Testis (tissue), 3 donors: ENCODE measurements around the gene OTC. TPM values are rescaled to one million over a fixed set of nuclear protein-coding genes. Genes with fewer than 3 reads are reported as not detected.

Experiments used
- DNase-seq: peaks from one replicate; pipeline ENCODE4 v3.0.0-alpha.2; 2019
- H3K27ac ChIP-seq, 2 donors: fragments of 200-600 bp; sonication (generic); one replicate each; pipeline ENCODE4 v1.5.1; 2019
- H3K27me3 ChIP-seq: fragments of 200-600 bp; sonication (generic); one replicate; pipeline ENCODE4 v1.5.1; 2019
- H3K36me3 ChIP-seq: fragments of 200-600 bp; sonication (generic); one replicate; pipeline ENCODE4 v1.5.1; 2017; ENCODE audit warnings: low read depth; ENCODE audit errors: missing control alignments
- H3K4me1 ChIP-seq: fragments of 200-600 bp; sonication (generic); one replicate; pipeline ENCODE4 v1.5.1; 2019
- H3K4me3 ChIP-seq, 2 donors: fragments of 200-600 bp; sonication (generic); one replicate each; pipeline ENCODE4 v1.5.1; 2017 to 2019
- H3K9me3 ChIP-seq: fragments of 200-600 bp; sonication (generic); one replicate; pipeline ENCODE4 v1.5.1; 2017
- POLR2A ChIP-seq: fragments of 450-650 bp; IDR thresholded peaks from one replicate; pipeline ENCODE4 v1.6.1; 2017; ENCODE audit warnings: antibody characterized with exemption, mild to moderate bottlenecking, moderate library complexity
- WGBS, 2 donors: methylation state at CpG; one replicate each; pipeline ENCODE4 v1.1.5; 2018; 5-methylcytosine and 5-hydroxymethylcytosine counted together
- intact Hi-C: fragments of 100-400 bp; cut with DNase I; formaldehyde crosslinking; loops from one replicate; pipeline ENCODE4 v1.15.1; 2023; ENCODE audit warnings: low total_unique reads
- polyA plus RNA-seq: library from polyadenylated mRNA; stranded (reverse); fragments of 350-450 nt; fragmentation: Illumina TruSeq; extraction: RNeasy Lipid Tissue Mini Kit (QIAGEN cat#74804); gene quantifications from one replicate; pipeline ENCODE4 v1.2.3, GENCODE V29; 2014; ENCODE audit warnings: low read depth, low replicate concordance; ENCODE audit not compliant: insufficient read depth
- total RNA-seq, 2 donors: library from RNA; depleted of rRNA; stranded (reverse); fragments of >200 nt; gene quantifications; one replicate each; pipeline ENCODE4 v1.2.3, GENCODE V29; 2016
- TF ChIP-seq, protein P1 (sequence below), 3 experiments: fragments of 450-650 bp in 2 of 3; fragments of 200-600 bp in 1 of 3; sonication (generic) in 1 of 3; IDR thresholded peaks; one replicate each; pipeline ENCODE4 v1.5.1; 2016 to 2019; ENCODE audit warnings: antibody characterized with exemption in 3 of 3, mild to moderate bottlenecking in 2 of 3, moderate library complexity in 1 of 3

Gene OTC
- total and polyA plus RNA-seq, 3 donors from 2014 or later = 0.39 to 0.68 (median 0.55) TPM

- 78 to 79% methylated on average over 2 of the region's 2 CpGs for WGBS, 2 donors
- intact Hi-C loops = no loop called here
- Histone ChIP-seq H3K4me3 (no peak overlapping the region), H3K27me3 (no peaks in the 10 kb centered on the region), H3K4me1 (no peaks in the 10 kb centered on the region), H3K36me3 (no peaks in the 10 kb centered on the region), H3K9me3 (no peaks in the 10 kb centered on the region), H3K27ac (no peak overlapping the region)
- no peak for TF ChIP-seq POLR2A
- DNase-seq = no peak
Measured at GRCh38 chrX:38347136-38347535, 5.3 kb upstream of the OTC start.

- TF ChIP-seq, protein P1, sequence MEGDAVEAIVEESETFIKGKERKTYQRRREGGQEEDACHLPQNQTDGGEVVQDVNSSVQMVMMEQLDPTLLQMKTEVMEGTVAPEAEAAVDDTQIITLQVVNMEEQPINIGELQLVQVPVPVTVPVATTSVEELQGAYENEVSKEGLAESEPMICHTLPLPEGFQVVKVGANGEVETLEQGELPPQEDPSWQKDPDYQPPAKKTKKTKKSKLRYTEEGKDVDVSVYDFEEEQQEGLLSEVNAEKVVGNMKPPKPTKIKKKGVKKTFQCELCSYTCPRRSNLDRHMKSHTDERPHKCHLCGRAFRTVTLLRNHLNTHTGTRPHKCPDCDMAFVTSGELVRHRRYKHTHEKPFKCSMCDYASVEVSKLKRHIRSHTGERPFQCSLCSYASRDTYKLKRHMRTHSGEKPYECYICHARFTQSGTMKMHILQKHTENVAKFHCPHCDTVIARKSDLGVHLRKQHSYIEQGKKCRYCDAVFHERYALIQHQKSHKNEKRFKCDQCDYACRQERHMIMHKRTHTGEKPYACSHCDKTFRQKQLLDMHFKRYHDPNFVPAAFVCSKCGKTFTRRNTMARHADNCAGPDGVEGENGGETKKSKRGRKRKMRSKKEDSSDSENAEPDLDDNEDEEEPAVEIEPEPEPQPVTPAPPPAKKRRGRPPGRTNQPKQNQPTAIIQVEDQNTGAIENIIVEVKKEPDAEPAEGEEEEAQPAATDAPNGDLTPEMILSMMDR (IDR thresholded peaks at IDR 0.05) = no peak
- TF ChIP-seq POLR2A = no peak
- no peaks in the 10 kb centered on the region for H3K4me1 ChIP-seq
- H3K36me3 ChIP-seq = no peaks in the 10 kb centered on the region
- H3K27me3 ChIP-seq = no peaks in the 10 kb centered on the region
- no peaks in the 10 kb centered on the region for H3K9me3 ChIP-seq
- intact Hi-C loops = no loop called here
- no peak overlapping the region for H3K4me3 ChIP-seq
- WGBS, 2 donors = 82 to 89% methylated on average over 3 of the region's 3 CpGs
- H3K27ac ChIP-seq = no peak overlapping the region
- DNase-seq = no peak
Measured at GRCh38 chrX:38351346-38351745, 1.1 kb upstream of the OTC start.

- no peak for TF ChIP-seq POLR2A
- TF ChIP-seq, protein P1 (IDR thresholded peaks at IDR 0.05) = no peak
- no peaks in the 10 kb centered on the region for H3K27me3 ChIP-seq
- no peaks in the 10 kb centered on the region for H3K36me3 ChIP-seq
- H3K4me3 ChIP-seq = no peak overlapping the region
- no peaks in the 10 kb centered on the region for H3K4me1 ChIP-seq
- no peak for DNase-seq
- H3K9me3 ChIP-seq = no peaks in the 10 kb centered on the region
- intact Hi-C loops = no loop called here
- no peak overlapping the region for H3K27ac ChIP-seq
- WGBS, 2 donors = 90 to 91% methylated on average over 8 of the region's 8 CpGs
Measured at GRCh38 chrX:38356401-38356800, 4.0 kb downstream of the OTC start.

DNA sequence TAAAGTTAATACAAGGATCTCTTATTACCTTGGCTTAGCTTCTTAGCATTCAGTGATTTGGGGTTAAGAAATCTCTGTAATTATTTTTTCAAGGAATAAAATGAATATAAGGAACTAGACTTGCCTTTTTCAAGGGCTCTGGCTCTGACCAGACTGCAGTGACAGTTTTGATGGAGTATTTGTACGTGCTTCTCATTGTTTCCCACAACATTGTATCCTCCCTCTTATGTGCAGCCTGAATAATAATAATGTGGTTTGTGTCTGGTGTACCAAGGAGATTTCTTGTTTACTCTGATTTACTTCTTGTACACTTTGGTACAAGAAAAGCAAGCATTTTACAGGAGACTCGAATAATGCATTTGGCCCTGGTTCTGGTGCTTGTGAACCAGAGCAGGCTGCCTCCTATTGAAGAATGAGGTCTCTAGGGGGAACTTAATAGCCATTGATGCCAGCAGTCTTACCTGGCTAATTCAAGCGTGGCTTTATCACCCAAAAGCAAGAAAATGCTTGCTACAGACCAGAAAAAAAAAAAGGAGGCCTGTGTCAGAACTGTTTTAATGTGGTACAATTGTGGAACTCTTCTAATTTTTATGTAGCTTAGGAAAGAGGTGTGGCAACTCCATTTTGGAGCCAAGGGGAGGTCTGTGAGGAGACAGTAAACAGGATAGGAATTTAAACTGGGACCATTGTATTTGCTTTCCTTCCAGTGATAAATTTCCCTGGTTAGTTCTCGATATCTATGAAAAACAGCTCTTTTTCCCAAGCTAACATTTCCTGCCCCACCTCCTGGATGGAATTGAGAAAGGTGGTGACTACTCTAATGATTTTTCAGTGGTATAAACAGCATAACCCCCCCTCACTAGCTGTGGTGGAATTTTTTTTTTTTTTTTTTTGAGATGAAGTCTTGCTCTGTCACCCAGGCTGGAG lies 5.6 kb downstream of the OTC start:
- H3K36me3 ChIP-seq = no peaks in the 10 kb centered on the region
- H3K4me3 ChIP-seq = no peak overlapping the region
- no peak overlapping the region for H3K27ac ChIP-seq
- TF ChIP-seq, protein P1 (IDR thresholded peaks at IDR 0.05) = no peak
- H3K9me3 ChIP-seq = no peaks in the 10 kb centered on the region
- no peak for DNase-seq
- H3K4me1 ChIP-seq = no peaks in the 10 kb centered on the region
- 48 to 52% methylated on average over 4 of the region's 4 CpGs for WGBS, 2 donors
- H3K27me3 ChIP-seq = no peaks in the 10 kb centered on the region
- intact Hi-C loops = no loop called here

DNA sequence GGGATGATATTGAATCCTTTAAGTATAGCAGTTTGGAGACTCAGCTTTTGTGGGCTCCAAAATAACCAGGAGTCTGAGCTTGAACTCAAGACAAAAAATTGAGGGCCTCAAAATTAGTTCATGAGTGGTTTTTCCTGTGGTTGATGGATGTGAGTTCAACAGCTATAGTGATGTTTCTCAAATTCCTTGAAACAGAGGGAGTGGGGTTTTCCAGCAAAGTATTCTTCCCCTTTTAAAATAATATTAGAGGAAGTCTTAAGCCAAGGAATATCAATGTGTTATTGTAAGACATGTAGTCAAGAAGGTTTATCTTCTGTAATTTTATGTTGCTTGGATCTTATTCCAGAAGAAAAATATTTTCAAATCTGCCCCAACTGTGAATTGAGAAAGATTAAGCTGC lies 10.6 kb downstream of the OTC start:
- no peaks in the 10 kb centered on the region for H3K9me3 ChIP-seq
- H3K4me1 ChIP-seq = no peaks in the 10 kb centered on the region
- no peak overlapping the region for H3K27ac ChIP-seq
- H3K36me3 ChIP-seq = no peaks in the 10 kb centered on the region
- H3K27me3 ChIP-seq = no peaks in the 10 kb centered on the region
- no peak for DNase-seq
- no peak overlapping the region for H3K4me3 ChIP-seq
- no peak for TF ChIP-seq POLR2A
- TF ChIP-seq, protein P1 (IDR thresholded peaks at IDR 0.05) = no peak
- intact Hi-C loops = no loop called here
